Measurements from ENCODE around the gene ASS1. TPM values are rescaled to one million over a fixed set of nuclear protein-coding genes. Genes with fewer than 3 reads are reported as not detected.

ASS1 gene
- total and polyA plus RNA-seq, 2 of the 13 experiments (the other 11 are each of a cell fraction or from before 2014, with no cell fraction given) = 77.6 to 122 TPM

DNA sequence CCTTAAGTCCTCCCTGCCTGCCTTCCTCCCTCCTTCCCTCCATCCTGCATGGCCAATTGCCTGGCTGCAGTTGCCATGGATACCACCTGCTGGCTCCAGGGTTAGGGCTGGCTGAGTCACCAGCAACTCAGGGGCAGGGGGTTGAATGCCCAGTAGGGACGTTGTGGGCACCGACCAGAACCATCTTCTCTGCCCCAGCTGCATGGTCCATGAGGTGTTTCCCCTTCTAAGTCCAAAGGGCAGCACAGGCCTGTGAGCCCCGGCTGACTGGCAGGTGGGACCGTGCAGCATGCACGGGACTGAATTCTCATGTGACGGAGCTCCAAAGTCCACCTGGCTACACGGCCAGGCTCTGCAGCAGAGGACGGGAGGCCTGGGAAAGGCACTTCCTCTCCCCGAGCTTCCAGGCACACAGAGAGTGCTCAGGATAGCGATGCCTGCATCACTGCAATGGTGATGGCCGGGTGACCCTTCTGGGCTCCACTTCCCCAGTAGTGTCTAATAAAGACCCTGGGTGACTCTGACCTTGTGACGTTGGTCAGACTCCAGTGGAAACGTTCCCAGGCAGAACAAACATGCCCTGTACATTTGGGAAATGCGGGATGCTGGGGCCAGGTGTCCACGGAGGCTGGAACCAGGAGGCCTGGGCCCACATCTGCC is 5.7 kb downstream of the ASS1 start (continued):
- TF ChIP-seq, protein P1, sequence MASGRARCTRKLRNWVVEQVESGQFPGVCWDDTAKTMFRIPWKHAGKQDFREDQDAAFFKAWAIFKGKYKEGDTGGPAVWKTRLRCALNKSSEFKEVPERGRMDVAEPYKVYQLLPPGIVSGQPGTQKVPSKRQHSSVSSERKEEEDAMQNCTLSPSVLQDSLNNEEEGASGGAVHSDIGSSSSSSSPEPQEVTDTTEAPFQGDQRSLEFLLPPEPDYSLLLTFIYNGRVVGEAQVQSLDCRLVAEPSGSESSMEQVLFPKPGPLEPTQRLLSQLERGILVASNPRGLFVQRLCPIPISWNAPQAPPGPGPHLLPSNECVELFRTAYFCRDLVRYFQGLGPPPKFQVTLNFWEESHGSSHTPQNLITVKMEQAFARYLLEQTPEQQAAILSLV (CRISPR knock-in tag; IDR thresholded peaks at IDR 0.05; ENCODE audit: borderline replicate concordance) = peak; percentile 69; the same call in 1 of the 2 replicates
- TF ChIP-seq ZNF207 (IDR thresholded peaks at IDR 0.05; ENCODE audit: borderline replicate concordance) (no peak), RFX1 (IDR thresholded peaks at IDR 0.05) (peak; percentile 75), ZFP37 (CRISPR knock-in tag; IDR thresholded peaks at IDR 0.05; ENCODE audit: borderline replicate concordance) (peak; percentile 96; the same call in 1 of the 2 replicates), ZNF468 (CRISPR knock-in tag; IDR thresholded peaks at IDR 0.05) (no peak), ZBTB7A (CRISPR knock-in tag; IDR thresholded peaks at IDR 0.05) (peak; percentile 96), HNF4G (IDR thresholded peaks at IDR 0.05; ENCODE audit: borderline replicate concordance, low read depth, low read length) (peak; percentile 94), HNF4G (CRISPR knock-in tag; IDR thresholded peaks at IDR 0.05; ENCODE audit: borderline replicate concordance, low read depth) (peak; percentile 99), SP140L (CRISPR knock-in tag; IDR thresholded peaks at IDR 0.05; ENCODE audit: borderline replicate concordance) (peak; percentile 97; the same call in 1 of the 2 replicates), ZMAT3 (CRISPR knock-in tag; conservative IDR thresholded peaks at IDR 0.05) (peak; percentile 97), PHF8 (CRISPR knock-in tag; IDR thresholded peaks at IDR 0.05) (peak; percentile 59), ZBTB1 (CRISPR knock-in tag; IDR thresholded peaks at IDR 0.05; ENCODE audit: borderline replicate concordance) (no peak), POLR2AphosphoS5 (IDR thresholded peaks at IDR 0.05; ENCODE audit: low read depth, low read length) (no peak), NR2F2 (IDR thresholded peaks at IDR 0.05; ENCODE audit: borderline replicate concordance, low read depth) (peak; percentile 27; the same call in 1 of the 2 replicates), ZNF841 (CRISPR knock-in tag; IDR thresholded peaks at IDR 0.05; ENCODE audit: borderline replicate concordance) (no peak), ZNF333 (CRISPR knock-in tag; IDR thresholded peaks at IDR 0.05; ENCODE audit: borderline replicate concordance) (no peak), CC2D1A (CRISPR knock-in tag; IDR thresholded peaks at IDR 0.05) (0 out of 2 replicates have a peak, but pooled peaks have one; percentile 49)
- TF ChIP-seq, protein P2, sequence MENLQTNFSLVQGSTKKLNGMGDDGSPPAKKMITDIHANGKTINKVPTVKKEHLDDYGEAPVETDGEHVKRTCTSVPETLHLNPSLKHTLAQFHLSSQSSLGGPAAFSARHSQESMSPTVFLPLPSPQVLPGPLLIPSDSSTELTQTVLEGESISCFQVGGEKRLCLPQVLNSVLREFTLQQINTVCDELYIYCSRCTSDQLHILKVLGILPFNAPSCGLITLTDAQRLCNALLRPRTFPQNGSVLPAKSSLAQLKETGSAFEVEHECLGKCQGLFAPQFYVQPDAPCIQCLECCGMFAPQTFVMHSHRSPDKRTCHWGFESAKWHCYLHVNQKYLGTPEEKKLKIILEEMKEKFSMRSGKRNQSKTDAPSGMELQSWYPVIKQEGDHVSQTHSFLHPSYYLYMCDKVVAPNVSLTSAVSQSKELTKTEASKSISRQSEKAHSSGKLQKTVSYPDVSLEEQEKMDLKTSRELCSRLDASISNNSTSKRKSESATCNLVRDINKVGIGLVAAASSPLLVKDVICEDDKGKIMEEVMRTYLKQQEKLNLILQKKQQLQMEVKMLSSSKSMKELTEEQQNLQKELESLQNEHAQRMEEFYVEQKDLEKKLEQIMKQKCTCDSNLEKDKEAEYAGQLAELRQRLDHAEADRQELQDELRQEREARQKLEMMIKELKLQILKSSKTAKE (CRISPR knock-in tag; IDR thresholded peaks at IDR 0.05; ENCODE audit: borderline replicate concordance) = peak; percentile 85
- TF ChIP-seq, protein P3, sequence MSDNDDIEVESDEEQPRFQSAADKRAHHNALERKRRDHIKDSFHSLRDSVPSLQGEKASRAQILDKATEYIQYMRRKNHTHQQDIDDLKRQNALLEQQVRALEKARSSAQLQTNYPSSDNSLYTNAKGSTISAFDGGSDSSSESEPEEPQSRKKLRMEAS (IDR thresholded peaks at IDR 0.05) = peak; percentile 97
- TF ChIP-seq, protein P4, sequence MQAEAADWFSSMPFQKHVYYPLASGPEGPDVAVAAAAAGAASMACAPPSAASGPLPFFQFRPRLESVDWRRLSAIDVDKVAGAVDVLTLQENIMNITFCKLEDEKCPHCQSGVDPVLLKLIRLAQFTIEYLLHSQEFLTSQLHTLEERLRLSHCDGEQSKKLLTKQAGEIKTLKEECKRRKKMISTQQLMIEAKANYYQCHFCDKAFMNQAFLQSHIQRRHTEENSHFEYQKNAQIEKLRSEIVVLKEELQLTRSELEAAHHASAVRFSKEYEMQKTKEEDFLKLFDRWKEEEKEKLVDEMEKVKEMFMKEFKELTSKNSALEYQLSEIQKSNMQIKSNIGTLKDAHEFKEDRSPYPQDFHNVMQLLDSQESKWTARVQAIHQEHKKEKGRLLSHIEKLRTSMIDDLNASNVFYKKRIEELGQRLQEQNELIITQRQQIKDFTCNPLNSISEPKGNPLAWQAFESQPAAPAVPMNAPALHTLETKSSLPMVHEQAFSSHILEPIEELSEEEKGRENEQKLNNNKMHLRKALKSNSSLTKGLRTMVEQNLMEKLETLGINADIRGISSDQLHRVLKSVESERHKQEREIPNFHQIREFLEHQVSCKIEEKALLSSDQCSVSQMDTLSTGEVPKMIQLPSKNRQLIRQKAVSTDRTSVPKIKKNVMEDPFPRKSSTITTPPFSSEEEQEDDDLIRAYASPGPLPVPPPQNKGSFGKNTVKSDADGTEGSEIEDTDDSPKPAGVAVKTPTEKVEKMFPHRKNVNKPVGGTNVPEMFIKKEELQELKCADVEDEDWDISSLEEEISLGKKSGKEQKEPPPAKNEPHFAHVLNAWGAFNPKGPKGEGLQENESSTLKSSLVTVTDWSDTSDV (CRISPR knock-in tag; IDR thresholded peaks at IDR 0.05) = no peak; the same call in 1 of the 2 replicates
- TF ChIP-seq, protein P5, sequence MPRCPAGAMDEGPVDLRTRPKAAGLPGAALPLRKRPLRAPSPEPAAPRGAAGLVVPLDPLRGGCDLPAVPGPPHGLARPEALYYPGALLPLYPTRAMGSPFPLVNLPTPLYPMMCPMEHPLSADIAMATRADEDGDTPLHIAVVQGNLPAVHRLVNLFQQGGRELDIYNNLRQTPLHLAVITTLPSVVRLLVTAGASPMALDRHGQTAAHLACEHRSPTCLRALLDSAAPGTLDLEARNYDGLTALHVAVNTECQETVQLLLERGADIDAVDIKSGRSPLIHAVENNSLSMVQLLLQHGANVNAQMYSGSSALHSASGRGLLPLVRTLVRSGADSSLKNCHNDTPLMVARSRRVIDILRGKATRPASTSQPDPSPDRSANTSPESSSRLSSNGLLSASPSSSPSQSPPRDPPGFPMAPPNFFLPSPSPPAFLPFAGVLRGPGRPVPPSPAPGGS (CRISPR knock-in tag; IDR thresholded peaks at IDR 0.05) = peak; percentile 98
- TF ChIP-seq, protein P6, sequence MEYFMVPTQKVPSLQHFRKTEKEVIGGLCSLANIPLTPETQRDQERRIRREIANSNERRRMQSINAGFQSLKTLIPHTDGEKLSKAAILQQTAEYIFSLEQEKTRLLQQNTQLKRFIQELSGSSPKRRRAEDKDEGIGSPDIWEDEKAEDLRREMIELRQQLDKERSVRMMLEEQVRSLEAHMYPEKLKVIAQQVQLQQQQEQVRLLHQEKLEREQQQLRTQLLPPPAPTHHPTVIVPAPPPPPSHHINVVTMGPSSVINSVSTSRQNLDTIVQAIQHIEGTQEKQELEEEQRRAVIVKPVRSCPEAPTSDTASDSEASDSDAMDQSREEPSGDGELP (IDR thresholded peaks at IDR 0.05; ENCODE audit: borderline replicate concordance, low read depth) = peak; percentile 89; the same call in 1 of the 2 replicates

Data from HepG2 (cell line).